ENCODE measurements around the gene MAL. TPM values are rescaled to one million over a fixed set of nuclear protein-coding genes. Genes with fewer than 3 reads are reported as not detected.

The MAL gene
- total RNA-seq, 3 donors from 2014 or later = 5.6 to 6.1 (median 6.1) TPM

- peaks cover 52% of the 10 kb centered on the region for H3K4me1 Mint-ChIP-seq (ENCODE audit: low read depth)
- DNase-seq (no peak), ATAC-seq (peak; percentile 26 to 44)
- peaks cover 5% of the 10 kb centered on the region for H3K36me3 Mint-ChIP-seq (ENCODE audit: insufficient read depth)
- H3K27me3 Mint-ChIP-seq (ENCODE audit: low read depth) = no peaks in the 10 kb centered on the region
- H3K9me3 Mint-ChIP-seq = no peaks in the 10 kb centered on the region
- H3K4me3 Mint-ChIP-seq = no peak overlapping the region
These were observed 25.1 kb downstream of the MAL start for GRCh38 chr2:95050385-95051300.

GRCh38 chr2:95051626-95052025, 26.1 kb downstream of the MAL start:
- ATAC-seq = no peak
- peaks cover 5% of the 10 kb centered on the region for H3K36me3 Mint-ChIP-seq (ENCODE audit: insufficient read depth)
- no peak for DNase-seq
- peaks cover 52% of the 10 kb centered on the region for H3K4me1 Mint-ChIP-seq (ENCODE audit: low read depth)
- H3K4me3 Mint-ChIP-seq = no peak overlapping the region
- H3K27me3 Mint-ChIP-seq (ENCODE audit: low read depth) = no peaks in the 10 kb centered on the region
- no peaks in the 10 kb centered on the region for H3K9me3 Mint-ChIP-seq

- H3K36me3 Mint-ChIP-seq (ENCODE audit: insufficient read depth) = peaks cover 5% of the 10 kb centered on the region
- DNase-seq (no peak), ATAC-seq (no peak)
- H3K4me1 Mint-ChIP-seq (ENCODE audit: low read depth) = peaks cover 46% of the 10 kb centered on the region
- H3K4me3 Mint-ChIP-seq = no peak overlapping the region
- no peaks in the 10 kb centered on the region for H3K9me3 Mint-ChIP-seq
- H3K27me3 Mint-ChIP-seq (ENCODE audit: low read depth) = no peaks in the 10 kb centered on the region
These were observed 26.8 kb downstream of the MAL start for GRCh38 chr2:95052307-95052706.

DNA sequence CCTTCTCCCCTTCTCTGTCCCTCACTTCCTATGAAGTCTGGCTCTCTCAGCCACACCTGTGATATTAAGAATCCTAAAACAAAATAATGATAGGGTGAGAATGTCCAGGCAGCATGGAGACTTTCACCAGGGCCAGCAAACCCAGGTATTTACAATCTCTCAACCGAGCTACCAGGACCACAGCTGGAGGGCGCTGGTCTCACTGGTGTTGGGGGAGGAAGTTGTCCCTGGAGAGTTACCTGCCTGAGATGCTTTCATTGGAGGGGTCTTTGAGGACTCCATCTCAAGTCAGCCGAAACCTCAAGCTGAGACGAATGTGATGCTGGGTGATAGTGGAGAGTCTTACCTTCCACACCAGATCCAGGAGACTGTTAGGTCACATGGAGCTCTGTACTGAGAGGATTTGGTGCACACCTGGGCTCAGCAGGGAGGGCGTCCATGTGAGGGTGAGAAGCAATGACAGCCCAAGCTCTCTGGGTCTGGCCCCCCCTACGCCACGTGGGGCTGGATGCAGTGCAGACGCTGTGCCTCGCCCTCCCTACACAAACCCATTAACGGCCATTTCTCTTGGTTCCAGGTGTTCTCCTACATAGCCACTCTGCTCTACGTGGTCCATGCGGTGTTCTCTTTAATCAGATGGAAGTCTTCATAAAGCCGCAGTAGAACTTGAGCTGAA, 27.4 kb downstream of the MAL start:
- DNase-seq (no peak), ATAC-seq (no peak)
- Mint-ChIP-seq H3K4me1 (ENCODE audit: low read depth) (peaks cover 46% of the 10 kb centered on the region), H3K27me3 (ENCODE audit: low read depth) (no peaks in the 10 kb centered on the region), H3K4me3 (no peak overlapping the region), H3K9me3 (no peaks in the 10 kb centered on the region), H3K36me3 (ENCODE audit: insufficient read depth) (peaks cover 5% of the 10 kb centered on the region)

- Mint-ChIP-seq H3K36me3 (ENCODE audit: insufficient read depth) (peaks cover 5% of the 10 kb centered on the region), H3K4me3 (no peak overlapping the region), H3K9me3 (no peaks in the 10 kb centered on the region), H3K27me3 (ENCODE audit: low read depth) (no peaks in the 10 kb centered on the region), H3K4me1 (ENCODE audit: low read depth) (peaks cover 46% of the 10 kb centered on the region)
- ATAC-seq (no peak), DNase-seq (no peak)
These were observed 28.0 kb downstream of the MAL start for GRCh38 chr2:95053543-95053942.

DNA sequence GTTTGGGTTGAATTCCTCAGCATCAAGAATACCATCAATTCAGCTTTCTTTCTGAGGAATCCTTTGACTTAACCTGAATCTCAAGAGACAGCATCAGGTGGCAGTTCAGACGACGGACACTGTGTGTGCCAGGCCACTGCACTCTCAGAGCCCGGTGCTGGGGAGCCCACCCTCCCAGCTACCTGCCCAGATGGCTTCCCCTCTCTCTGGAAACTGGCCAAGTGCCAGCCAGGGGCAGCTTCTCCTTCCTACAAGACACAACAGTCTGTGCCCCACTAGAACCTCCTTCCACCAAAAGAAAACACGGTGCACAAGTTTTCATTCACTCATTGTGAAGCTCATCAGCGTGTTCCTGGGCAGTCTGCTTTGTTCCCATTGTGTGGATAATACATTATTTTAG, 28.5 kb downstream of the MAL start:
- Mint-ChIP-seq H3K9me3 (no peaks in the 10 kb centered on the region), H3K27me3 (ENCODE audit: low read depth) (no peaks in the 10 kb centered on the region), H3K4me3 (no peak overlapping the region), H3K4me1 (ENCODE audit: low read depth) (peaks cover 44% of the 10 kb centered on the region), H3K36me3 (ENCODE audit: insufficient read depth) (peaks cover 5% of the 10 kb centered on the region)
- ATAC-seq (no peak), DNase-seq (no peak)

- no peaks in the 10 kb centered on the region for H3K9me3 Mint-ChIP-seq
- H3K4me1 Mint-ChIP-seq (ENCODE audit: low read depth) = peaks cover 42% of the 10 kb centered on the region
- H3K4me3 Mint-ChIP-seq = no peak overlapping the region
These were observed 29.8 kb downstream of the MAL start for GRCh38 chr2:95055262-95055661.

GRCh38 chr2:95056044-95056443, 30.5 kb downstream of the MAL start:
- no peak for DNase-seq
- Mint-ChIP-seq H3K9me3 (no peaks in the 10 kb centered on the region), H3K27me3 (ENCODE audit: low read depth) (no peaks in the 10 kb centered on the region), H3K4me1 (ENCODE audit: low read depth) (peaks cover 40% of the 10 kb centered on the region), H3K36me3 (ENCODE audit: insufficient read depth) (peaks cover 5% of the 10 kb centered on the region), H3K4me3 (no peak overlapping the region)
- no peak for ATAC-seq

More at GRCh38 chr2:95055262-95055661, 29.8 kb downstream of the MAL start:
- Mint-ChIP-seq H3K27me3 (ENCODE audit: low read depth) (no peaks in the 10 kb centered on the region), H3K36me3 (ENCODE audit: insufficient read depth) (peaks cover 5% of the 10 kb centered on the region)
- ATAC-seq (no peak), DNase-seq (no peak)

- no peak overlapping the region for H3K4me3 Mint-ChIP-seq
- H3K9me3 Mint-ChIP-seq = no peaks in the 10 kb centered on the region
- H3K27me3 Mint-ChIP-seq (ENCODE audit: low read depth) = no peaks in the 10 kb centered on the region
- H3K36me3 Mint-ChIP-seq (ENCODE audit: insufficient read depth) = peaks cover 5% of the 10 kb centered on the region
- DNase-seq (no peak), ATAC-seq (no peak)
- H3K4me1 Mint-ChIP-seq (ENCODE audit: low read depth) = peaks cover 41% of the 10 kb centered on the region
These were observed 31.3 kb downstream of the MAL start for GRCh38 chr2:95056461-95057459.

GRCh38 chr2:95057535-95058370, 32.2 kb downstream of the MAL start:
- Mint-ChIP-seq H3K9me3 (no peaks in the 10 kb centered on the region), H3K27me3 (ENCODE audit: low read depth) (no peaks in the 10 kb centered on the region), H3K4me1 (ENCODE audit: low read depth) (peaks cover 49% of the 10 kb centered on the region), H3K36me3 (ENCODE audit: insufficient read depth) (peaks cover 5% of the 10 kb centered on the region), H3K4me3 (no peak overlapping the region)
- ATAC-seq = no peak
- no peak for DNase-seq

GRCh38 chr2:95058466-95058988, 33.0 kb downstream of the MAL start:
- H3K4me1 Mint-ChIP-seq (ENCODE audit: low read depth) = peaks cover 51% of the 10 kb centered on the region
- no peak overlapping the region for H3K4me3 Mint-ChIP-seq
- H3K27me3 Mint-ChIP-seq (ENCODE audit: low read depth) = no peaks in the 10 kb centered on the region
- H3K36me3 Mint-ChIP-seq (ENCODE audit: insufficient read depth) = peaks cover 4% of the 10 kb centered on the region
- DNase-seq (no peak), ATAC-seq (no peak)
- no peaks in the 10 kb centered on the region for H3K9me3 Mint-ChIP-seq

DNA sequence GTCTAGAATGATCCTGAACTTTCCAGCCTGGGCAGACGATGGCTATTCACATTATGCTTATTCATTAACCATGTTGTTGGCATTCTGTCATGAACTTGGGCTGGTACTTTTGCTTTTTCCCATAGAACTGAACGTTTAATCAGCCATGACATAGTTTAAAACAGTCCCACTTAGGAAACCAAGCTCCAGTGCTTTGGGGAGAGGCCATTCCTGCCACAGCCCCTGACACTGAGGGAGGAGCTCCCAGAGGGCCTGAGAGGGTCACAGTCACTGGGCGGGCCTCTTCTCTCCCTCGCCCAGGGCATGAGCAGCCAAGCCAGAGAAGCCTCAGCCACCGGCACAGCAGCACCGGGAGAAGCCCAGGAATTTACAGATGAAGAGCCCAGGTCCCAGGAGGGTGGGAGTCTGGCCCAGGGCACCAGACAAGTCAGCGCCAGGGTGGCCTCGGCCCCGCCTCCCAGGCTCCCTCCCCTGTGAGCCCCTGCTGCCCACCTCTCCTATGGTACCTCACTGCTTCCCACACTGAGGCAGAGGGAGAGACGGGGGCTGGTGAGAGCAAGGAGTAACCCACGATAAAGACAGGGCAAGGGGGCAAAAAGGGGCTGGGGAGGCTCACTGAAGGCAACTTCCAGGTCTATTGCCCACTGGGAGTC, 33.6 kb downstream of the MAL start:
- Mint-ChIP-seq H3K4me1 (ENCODE audit: low read depth) (peaks cover 53% of the 10 kb centered on the region), H3K27me3 (ENCODE audit: low read depth) (no peaks in the 10 kb centered on the region)
- no peak for DNase-seq

More for the DNA sequence above, 33.6 kb downstream of the MAL start:
- ATAC-seq = no peak
- Mint-ChIP-seq H3K9me3 (no peaks in the 10 kb centered on the region), H3K36me3 (ENCODE audit: insufficient read depth) (peaks cover under 1% of the 10 kb centered on the region), H3K4me3 (no peak overlapping the region)
